ENCODE measurements around the gene CD84. TPM values are rescaled to one million over a fixed set of nuclear protein-coding genes. Genes with fewer than 3 reads are reported as not detected.
A peak's percentile ranks its signal among the peaks of the same experiment; 100 is the strongest.
"Not testable (repeated sequence)": the region's sequence is repeated elsewhere in the genome, so short reads cannot be mapped to it uniquely, and the experiment has no call there.

The CD84 gene
- total and polyA plus RNA-seq, 3 donors from 2014 or later = 6.4 to 7.7 (median 6.9) TPM

GRCh38 chr1:160570840-160571239 is 8.5 kb downstream of the CD84 start:
- Histone ChIP-seq H3K4me3 (no peak overlapping the region), H3K9me3 (no peaks in the 10 kb centered on the region), H3K4me1 (peaks cover 3% of the 10 kb centered on the region), H3K27ac (no peak overlapping the region), H3K27me3 (no peaks in the 10 kb centered on the region), H3K36me3 (ENCODE audit: low read depth, missing control alignments) (no peaks in the 10 kb centered on the region)
- WGBS, 2 donors = 83 to 91% methylated on average over 3 of the region's 3 CpGs
- no peak for DNase-seq
- intact Hi-C loops (cut with DNase I; ENCODE audit: low total_unique reads) = no loop called here
- no peak for TF ChIP-seq CTCF (IDR thresholded peaks at IDR 0.05)
- no peak for TF ChIP-seq POLR2A (IDR thresholded peaks at IDR 0.05)

- Histone ChIP-seq H3K4me1 (peaks cover 5% of the 10 kb centered on the region), H3K36me3 (ENCODE audit: low read depth, missing control alignments) (no peaks in the 10 kb centered on the region), H3K27ac (no peak overlapping the region), H3K9me3 (no peaks in the 10 kb centered on the region), H3K4me3 (no peak overlapping the region), H3K27me3 (no peaks in the 10 kb centered on the region)
- no peak for DNase-seq
- 71 to 83% methylated on average over 2 of the region's 2 CpGs for WGBS, 2 donors
- intact Hi-C loops (cut with DNase I; ENCODE audit: low total_unique reads) = no loop called here
- no peak for TF ChIP-seq CTCF (IDR thresholded peaks at IDR 0.05)
- TF ChIP-seq POLR2A (IDR thresholded peaks at IDR 0.05) = no peak
These were observed 9.5 kb downstream of the CD84 start for GRCh38 chr1:160569806-160570205.

GRCh38 chr1:160567858-160568682 is 11.2 kb downstream of the CD84 start:
- intact Hi-C loops (cut with DNase I; ENCODE audit: low total_unique reads) = no loop called here
- no peaks in the 10 kb centered on the region for H3K27me3 ChIP-seq

GRCh38 chr1:160567341-160567740 is 12.0 kb downstream of the CD84 start:
- TF ChIP-seq CTCF (IDR thresholded peaks at IDR 0.05) = no peak
- TF ChIP-seq POLR2A (IDR thresholded peaks at IDR 0.05) = no peak
- Histone ChIP-seq H3K4me1 (peaks cover 5% of the 10 kb centered on the region), H3K9me3 (no peaks in the 10 kb centered on the region), H3K36me3 (ENCODE audit: low read depth, missing control alignments) (no peaks in the 10 kb centered on the region), H3K27ac (no peak overlapping the region), H3K27me3 (no peaks in the 10 kb centered on the region), H3K4me3 (no peak overlapping the region)
- intact Hi-C loops (cut with DNase I; ENCODE audit: low total_unique reads) = no loop called here
- DNase-seq = no peak
- 73 to 81% methylated on average over 5 of the region's 5 CpGs for WGBS, 2 donors

More at GRCh38 chr1:160567858-160568682, 11.2 kb downstream of the CD84 start:
- Histone ChIP-seq H3K4me1 (peaks cover 5% of the 10 kb centered on the region), H3K9me3 (no peaks in the 10 kb centered on the region), H3K36me3 (ENCODE audit: low read depth, missing control alignments) (no peaks in the 10 kb centered on the region), H3K4me3 (no peak overlapping the region), H3K27ac (no peak overlapping the region)
- TF ChIP-seq POLR2A (IDR thresholded peaks at IDR 0.05) (no peak), CTCF (IDR thresholded peaks at IDR 0.05) (no peak)
- 69 to 75% methylated on average over 8 of the region's 8 CpGs for WGBS, 2 donors
- no peak for DNase-seq

GRCh38 chr1:160565564-160565963 is 13.7 kb downstream of the CD84 start:
- Histone ChIP-seq H3K27ac (peak overlapping the region in 1 of 2 donors; percentile 30), H3K4me1 (peaks cover 5% of the 10 kb centered on the region), H3K27me3 (no peaks in the 10 kb centered on the region), H3K9me3 (no peaks in the 10 kb centered on the region), H3K36me3 (ENCODE audit: low read depth, missing control alignments) (no peaks in the 10 kb centered on the region), H3K4me3 (no peak overlapping the region)
- DNase-seq = peak; percentile 60
- TF ChIP-seq POLR2A (IDR thresholded peaks at IDR 0.05) = no peak
- TF ChIP-seq CTCF (IDR thresholded peaks at IDR 0.05) = no peak
- WGBS, 2 donors = 20 to 42% methylated on average over 4 of the region's 4 CpGs
- intact Hi-C loops (cut with DNase I; ENCODE audit: low total_unique reads) = no loop called here

GRCh38 chr1:160563230-160563629 is 16.1 kb downstream of the CD84 start:
- DNase-seq; H3K27ac ChIP-seq; H3K27me3 ChIP-seq; H3K4me1 ChIP-seq; H3K9me3 ChIP-seq; H3K4me3 ChIP-seq; intact Hi-C loops (cut with DNase I; ENCODE audit: low total_unique reads); H3K36me3 ChIP-seq (ENCODE audit: low read depth, missing control alignments): not testable (repeated sequence)
- WGBS, 2 donors = 86 to 90% methylated on average over 1 of the region's 1 CpG

- WGBS, 2 donors = 80 to 81% methylated on average over 2 of the region's 2 CpGs
These were observed 16.6 kb downstream of the CD84 start for GRCh38 chr1:160562745-160563144.

More at GRCh38 chr1:160562745-160563144, 16.6 kb downstream of the CD84 start:
- H3K36me3 ChIP-seq (ENCODE audit: low read depth, missing control alignments); DNase-seq; H3K27ac ChIP-seq; H3K4me1 ChIP-seq; H3K4me3 ChIP-seq; H3K9me3 ChIP-seq; H3K27me3 ChIP-seq; intact Hi-C loops (cut with DNase I; ENCODE audit: low total_unique reads): not testable (repeated sequence)
